ENCODE data around the gene FAM13A.

The FAM13A gene

DNA sequence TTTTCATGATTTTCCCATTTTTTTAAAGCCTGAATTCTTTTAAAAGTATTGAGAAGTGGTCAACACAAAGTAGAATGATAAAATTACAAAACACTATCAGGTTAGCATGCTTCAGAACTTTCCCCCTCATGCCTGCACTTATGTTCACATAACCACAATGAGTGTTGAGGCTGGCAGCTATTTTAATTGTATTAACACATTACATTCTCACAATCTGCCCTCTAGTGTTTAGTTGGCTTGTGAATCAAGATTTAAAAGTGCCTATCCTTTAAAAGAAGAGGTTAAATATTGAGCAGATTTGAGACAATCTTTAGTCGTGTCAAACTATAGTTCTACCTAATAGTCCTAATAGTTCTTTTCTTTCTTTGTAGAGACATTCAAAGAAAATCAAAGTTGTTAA, 265.7 kb downstream of the FAM13A start:
- Histone ChIP-seq H3K4me1 (ENCODE audit: control insufficient read depth, insufficient read depth, low read length, poor library complexity, severe bottlenecking) (no peaks in the 10 kb centered on the region), H3K27me3 (replicated peaks; ENCODE audit: control insufficient read depth, insufficient read depth, low read length, poor library complexity, severe bottlenecking) (no peaks in the 10 kb centered on the region), H3K4me3 (ENCODE audit: insufficient read depth, low read depth, low read length, poor library complexity, severe bottlenecking) (no peak overlapping the region), H3K36me3 (ENCODE audit: control insufficient read depth, insufficient read depth, low read length) (peaks cover 7% of the 10 kb centered on the region), H3K9me3 (ENCODE audit: control insufficient read depth, low read length) (no peaks in the 10 kb centered on the region), H3K27ac (ENCODE audit: insufficient read depth, low read length, poor library complexity, severe bottlenecking) (no peak overlapping the region)
- DNase-seq, result no peak

GRCh38 chr4:88788895-88789294, 268.1 kb downstream of the FAM13A start:
- Histone ChIP-seq H3K27me3 (replicated peaks; ENCODE audit: control insufficient read depth, insufficient read depth, low read length, poor library complexity, severe bottlenecking) (no peaks in the 10 kb centered on the region), H3K36me3 (ENCODE audit: control insufficient read depth, insufficient read depth, low read length) (peaks cover 10% of the 10 kb centered on the region), H3K27ac (ENCODE audit: insufficient read depth, low read length, poor library complexity, severe bottlenecking) (no peak overlapping the region), H3K4me1 (ENCODE audit: control insufficient read depth, insufficient read depth, low read length, poor library complexity, severe bottlenecking) (no peaks in the 10 kb centered on the region), H3K9me3 (ENCODE audit: control insufficient read depth, low read length) (no peaks in the 10 kb centered on the region), H3K4me3 (ENCODE audit: insufficient read depth, low read depth, low read length, poor library complexity, severe bottlenecking) (no peak overlapping the region)
- DNase-seq, result no peak

GRCh38 chr4:88788424-88788823, 268.6 kb downstream of the FAM13A start:
- no peaks in the 10 kb centered on the region for H3K27me3 ChIP-seq (replicated peaks; ENCODE audit: control insufficient read depth, insufficient read depth, low read length, poor library complexity, severe bottlenecking)
- no peak overlapping the region for H3K4me3 ChIP-seq (ENCODE audit: insufficient read depth, low read depth, low read length, poor library complexity, severe bottlenecking)
- no peaks in the 10 kb centered on the region for H3K4me1 ChIP-seq (ENCODE audit: control insufficient read depth, insufficient read depth, low read length, poor library complexity, severe bottlenecking)
- no peaks in the 10 kb centered on the region for H3K9me3 ChIP-seq (ENCODE audit: control insufficient read depth, low read length)
- no peak overlapping the region for H3K27ac ChIP-seq (ENCODE audit: insufficient read depth, low read length, poor library complexity, severe bottlenecking)
- no peak for DNase-seq
- H3K36me3 ChIP-seq (ENCODE audit: control insufficient read depth, insufficient read depth, low read length), result peaks cover 10% of the 10 kb centered on the region

- Histone ChIP-seq H3K9me3 (ENCODE audit: control insufficient read depth, low read length) (no peaks in the 10 kb centered on the region), H3K27ac (ENCODE audit: insufficient read depth, low read length, poor library complexity, severe bottlenecking) (no peak overlapping the region), H3K27me3 (replicated peaks; ENCODE audit: control insufficient read depth, insufficient read depth, low read length, poor library complexity, severe bottlenecking) (no peaks in the 10 kb centered on the region), H3K36me3 (ENCODE audit: control insufficient read depth, insufficient read depth, low read length) (peaks cover 10% of the 10 kb centered on the region), H3K4me1 (ENCODE audit: control insufficient read depth, insufficient read depth, low read length, poor library complexity, severe bottlenecking) (no peaks in the 10 kb centered on the region), H3K4me3 (ENCODE audit: insufficient read depth, low read depth, low read length, poor library complexity, severe bottlenecking) (no peak overlapping the region)
- no peak for DNase-seq
Measured at GRCh38 chr4:88786011-88786410, 271.0 kb downstream of the FAM13A start.

- H3K27me3 ChIP-seq (replicated peaks; ENCODE audit: control insufficient read depth, insufficient read depth, low read length, poor library complexity, severe bottlenecking), result no peaks in the 10 kb centered on the region
- no peaks in the 10 kb centered on the region for H3K9me3 ChIP-seq (ENCODE audit: control insufficient read depth, low read length)
- H3K4me3 ChIP-seq (ENCODE audit: insufficient read depth, low read depth, low read length, poor library complexity, severe bottlenecking), result no peak overlapping the region
- no peak for DNase-seq
- H3K36me3 ChIP-seq (ENCODE audit: control insufficient read depth, insufficient read depth, low read length), result peaks cover 3% of the 10 kb centered on the region
- no peaks in the 10 kb centered on the region for H3K4me1 ChIP-seq (ENCODE audit: control insufficient read depth, insufficient read depth, low read length, poor library complexity, severe bottlenecking)
- H3K27ac ChIP-seq (ENCODE audit: insufficient read depth, low read length, poor library complexity, severe bottlenecking), result no peak overlapping the region
Measured at GRCh38 chr4:88780389-88780788, 276.6 kb downstream of the FAM13A start.

DNA sequence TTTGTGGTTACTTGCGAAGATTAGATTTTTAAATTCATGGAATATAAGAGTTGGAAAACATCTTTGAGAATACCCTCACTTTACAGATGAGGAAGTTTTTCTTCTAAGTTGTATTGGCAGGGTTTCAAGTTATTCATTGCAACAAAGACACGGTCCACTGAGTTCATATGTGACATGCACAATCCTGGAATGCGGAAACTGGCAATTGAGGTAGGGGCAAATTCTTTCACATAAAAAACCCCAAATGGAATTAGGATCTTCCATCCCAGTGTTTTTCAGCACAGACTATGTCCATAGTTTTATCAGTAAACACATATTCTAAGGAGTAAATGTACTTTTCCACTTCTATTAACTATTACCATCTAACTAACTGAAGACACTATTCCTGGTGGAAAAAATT, 277.6 kb downstream of the FAM13A start:
- DNase-seq, result no peak
- Histone ChIP-seq H3K9me3 (ENCODE audit: control insufficient read depth, low read length) (no peaks in the 10 kb centered on the region), H3K36me3 (ENCODE audit: control insufficient read depth, insufficient read depth, low read length) (peaks cover 6% of the 10 kb centered on the region), H3K4me3 (ENCODE audit: insufficient read depth, low read depth, low read length, poor library complexity, severe bottlenecking) (no peak overlapping the region), H3K27me3 (replicated peaks; ENCODE audit: control insufficient read depth, insufficient read depth, low read length, poor library complexity, severe bottlenecking) (no peaks in the 10 kb centered on the region), H3K4me1 (ENCODE audit: control insufficient read depth, insufficient read depth, low read length, poor library complexity, severe bottlenecking) (no peaks in the 10 kb centered on the region), H3K27ac (ENCODE audit: insufficient read depth, low read length, poor library complexity, severe bottlenecking) (no peak overlapping the region)

DNA sequence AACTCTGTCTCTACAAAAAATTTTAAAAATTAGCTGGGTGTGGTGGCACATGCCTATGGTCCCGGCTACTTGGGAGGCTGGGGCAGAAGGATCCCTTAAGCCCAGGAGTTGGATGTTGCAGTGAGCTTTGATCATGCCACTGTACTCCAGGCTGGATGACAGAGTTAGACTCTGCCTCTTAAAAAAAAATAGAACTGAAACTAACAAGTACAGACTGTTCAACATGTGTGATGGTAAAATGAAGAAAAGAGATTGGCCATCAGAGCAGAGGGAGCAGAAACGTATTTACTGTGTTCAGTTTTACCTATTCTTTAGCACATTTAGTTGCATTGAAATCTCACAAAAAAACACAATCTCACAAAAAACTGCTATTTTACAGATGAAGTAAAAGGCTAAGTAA, 281.5 kb downstream of the FAM13A start:
- H3K36me3 ChIP-seq (ENCODE audit: control insufficient read depth, insufficient read depth, low read length), result peaks cover 6% of the 10 kb centered on the region
- no peak overlapping the region for H3K27ac ChIP-seq (ENCODE audit: insufficient read depth, low read length, poor library complexity, severe bottlenecking)

GRCh38 chr4:88775026-88775425, 282.0 kb downstream of the FAM13A start:
- H3K4me3 ChIP-seq (ENCODE audit: insufficient read depth, low read depth, low read length, poor library complexity, severe bottlenecking), result no peak overlapping the region

More for the DNA sequence above, 281.5 kb downstream of the FAM13A start:
- Histone ChIP-seq H3K4me1 (ENCODE audit: control insufficient read depth, insufficient read depth, low read length, poor library complexity, severe bottlenecking) (no peaks in the 10 kb centered on the region), H3K4me3 (ENCODE audit: insufficient read depth, low read depth, low read length, poor library complexity, severe bottlenecking) (no peak overlapping the region), H3K27me3 (replicated peaks; ENCODE audit: control insufficient read depth, insufficient read depth, low read length, poor library complexity, severe bottlenecking) (no peaks in the 10 kb centered on the region), H3K9me3 (ENCODE audit: control insufficient read depth, low read length) (no peaks in the 10 kb centered on the region)
- no peak for DNase-seq

DNA sequence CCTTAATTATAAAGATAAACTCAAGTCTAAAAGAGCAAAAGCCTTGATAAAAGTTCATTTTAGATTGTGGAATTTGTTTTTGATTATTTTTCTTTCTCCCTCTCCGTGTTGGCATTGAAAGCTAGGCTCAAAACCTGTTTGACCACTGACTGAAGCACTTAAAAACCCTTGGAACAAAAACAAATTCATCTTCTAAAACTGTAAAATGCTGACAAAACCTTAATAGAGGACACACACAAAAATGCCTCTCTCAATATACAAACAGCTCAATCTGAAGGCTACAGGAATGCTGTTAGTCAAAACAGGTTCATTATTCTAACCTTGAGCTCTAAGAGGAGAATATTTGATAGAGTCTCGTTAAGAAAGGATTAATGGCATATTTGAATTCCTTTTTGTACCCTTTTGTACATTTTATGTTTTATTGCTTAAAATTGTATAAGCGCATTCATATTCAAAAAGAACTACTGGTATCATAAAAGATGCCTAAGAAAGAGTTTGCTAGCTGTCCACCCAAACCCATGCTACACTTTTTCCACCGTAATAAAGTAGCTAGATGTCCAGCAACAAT, 285.0 kb downstream of the FAM13A start:
- Histone ChIP-seq H3K36me3 (ENCODE audit: control insufficient read depth, insufficient read depth, low read length) (peaks cover 11% of the 10 kb centered on the region), H3K4me3 (ENCODE audit: insufficient read depth, low read depth, low read length, poor library complexity, severe bottlenecking) (no peak overlapping the region), H3K4me1 (ENCODE audit: control insufficient read depth, insufficient read depth, low read length, poor library complexity, severe bottlenecking) (no peaks in the 10 kb centered on the region), H3K9me3 (ENCODE audit: control insufficient read depth, low read length) (no peaks in the 10 kb centered on the region), H3K27ac (ENCODE audit: insufficient read depth, low read length, poor library complexity, severe bottlenecking) (no peak overlapping the region), H3K27me3 (replicated peaks; ENCODE audit: control insufficient read depth, insufficient read depth, low read length, poor library complexity, severe bottlenecking) (no peaks in the 10 kb centered on the region)
- DNase-seq, result no peak

More at GRCh38 chr4:88775026-88775425, 282.0 kb downstream of the FAM13A start:
- no peaks in the 10 kb centered on the region for H3K27me3 ChIP-seq (replicated peaks; ENCODE audit: control insufficient read depth, insufficient read depth, low read length, poor library complexity, severe bottlenecking)
- H3K36me3 ChIP-seq (ENCODE audit: control insufficient read depth, insufficient read depth, low read length), result peaks cover 6% of the 10 kb centered on the region
- no peak for DNase-seq
- no peak overlapping the region for H3K27ac ChIP-seq (ENCODE audit: insufficient read depth, low read length, poor library complexity, severe bottlenecking)
- H3K9me3 ChIP-seq (ENCODE audit: control insufficient read depth, low read length), result no peaks in the 10 kb centered on the region
- no peaks in the 10 kb centered on the region for H3K4me1 ChIP-seq (ENCODE audit: control insufficient read depth, insufficient read depth, low read length, poor library complexity, severe bottlenecking)

DNA sequence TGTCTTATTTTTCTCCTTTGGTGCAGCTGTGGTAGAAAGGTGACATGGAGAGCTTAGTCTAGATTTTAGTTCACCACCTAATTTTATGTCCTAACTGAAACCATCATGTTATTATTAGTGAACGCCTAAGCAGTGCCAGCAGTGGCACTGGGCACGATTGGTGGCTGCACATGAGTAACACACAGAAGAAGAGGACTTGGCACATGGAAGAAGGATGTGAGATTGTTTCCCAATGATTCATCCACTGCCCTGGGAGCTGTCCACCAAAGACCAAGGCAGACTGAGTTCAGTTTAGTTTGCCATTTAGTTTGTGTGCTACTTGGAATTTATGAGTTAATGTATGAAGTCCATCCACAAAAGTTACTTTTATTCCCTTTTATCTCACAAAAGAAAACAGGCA, 291.3 kb downstream of the FAM13A start:
- Histone ChIP-seq H3K27ac (ENCODE audit: insufficient read depth, low read length, poor library complexity, severe bottlenecking) (no peak overlapping the region), H3K36me3 (ENCODE audit: control insufficient read depth, insufficient read depth, low read length) (peaks cover 5% of the 10 kb centered on the region), H3K9me3 (ENCODE audit: control insufficient read depth, low read length) (no peaks in the 10 kb centered on the region), H3K4me1 (ENCODE audit: control insufficient read depth, insufficient read depth, low read length, poor library complexity, severe bottlenecking) (no peaks in the 10 kb centered on the region), H3K27me3 (replicated peaks; ENCODE audit: control insufficient read depth, insufficient read depth, low read length, poor library complexity, severe bottlenecking) (no peaks in the 10 kb centered on the region), H3K4me3 (ENCODE audit: insufficient read depth, low read depth, low read length, poor library complexity, severe bottlenecking) (no peak overlapping the region)
- DNase-seq, result no peak
